H1 (cell line): ENCODE measurements around the gene KANSL2. TPM values are rescaled to one million over a fixed set of nuclear protein-coding genes. Genes with fewer than 3 reads are reported as not detected.

ENCODE experiments used
- CTCF ChIA-PET: fragments of 300-600 bp; sonication (Branson Sonifier 250); formaldehyde crosslinking; loops from one replicate; lab custom pipeline; 2021; ENCODE audit not compliant: partially characterized antibody; lab: Charles Lee
- POLR2A ChIA-PET: fragments of 300-600 bp; sonication (Branson Sonifier 250); formaldehyde crosslinking; loops from one replicate; lab custom pipeline; 2021; ENCODE audit warnings: inconsistent platforms; ENCODE audit not compliant: partially characterized antibody; lab: Charles Lee
- DNase-seq, 2 experiments: peaks; one replicate each; pipeline versions ENCODE4 v3.0.0 to v3.0.0-alpha.2; 2010 to 2022; ENCODE audit warnings: low spot score in 2 of 2, low read depth in 1 of 2, mixed read lengths in 1 of 2
- FAIRE-seq: peaks from 2 replicates; lab custom pipeline; 2011; peaks lifted over from hg19 to GRCh38; lab: Jason Lieb, UNC
- H2AFZ ChIP-seq: 2 replicates; pipeline ENCODE4 v1.8.1; 2012; ENCODE audit warnings: low read length, inconsistent platforms
- H2AK5ac ChIP-seq: 2 replicates; pipeline ENCODE4 v1.6.1; 2013; ENCODE audit warnings: low read depth, low read length
- H2BK120ac ChIP-seq: replicated peaks from 2 replicates; pipeline ENCODE3; 2013; ENCODE audit warnings: low read depth, low read length, inconsistent platforms
- H2BK12ac ChIP-seq: 2 replicates; pipeline ENCODE4 v1.6.1; 2013; ENCODE audit warnings: low read depth, low read length
- H2BK15ac ChIP-seq: 2 replicates; pipeline ENCODE4 v1.6.1; 2013; ENCODE audit warnings: low read length
- H2BK20ac ChIP-seq: 2 replicates; pipeline ENCODE4 v1.6.1; 2013; ENCODE audit warnings: low read length
- H2BK5ac ChIP-seq: 2 replicates; pipeline ENCODE4 v1.6.1; 2013; ENCODE audit warnings: low read depth, low read length
- H3K14ac ChIP-seq: 2 replicates; pipeline ENCODE4 v1.6.1; 2013; ENCODE audit warnings: inconsistent platforms; ENCODE audit not compliant: insufficient read length
- H3K18ac ChIP-seq: 2 replicates; pipeline ENCODE4 v1.6.1; 2013; ENCODE audit warnings: low read length; ENCODE audit errors: extremely low read depth
- H3K23ac ChIP-seq: 2 replicates; pipeline ENCODE4 v1.6.1; 2013; ENCODE audit warnings: inconsistent platforms; ENCODE audit not compliant: insufficient read length
- H3K23me2 ChIP-seq: 2 replicates; pipeline ENCODE4 v1.6.1; 2013; ENCODE audit warnings: low read depth, low read length
- H3K27ac ChIP-seq: 2 replicates; pipeline ENCODE4 v1.6.1; 2011; ENCODE audit warnings: low read depth, low read length, inconsistent platforms
- H3K27me3 ChIP-seq, 4 experiments: replicated peaks in 1 of 4; 1 replicate in 1 of 4; 2 replicates in 3 of 4; pipeline versions ENCODE4 v1.6.1 to v1.8.1; 2011 to 2013; ENCODE audit warnings: low read length in 3 of 4, mild to moderate bottlenecking in 3 of 4, inconsistent platforms in 2 of 4, mixed read lengths in 2 of 4, moderate library complexity in 1 of 4; ENCODE audit not compliant: control insufficient read depth in 3 of 4, insufficient read depth in 3 of 4; ENCODE audit errors: extremely low read depth in 1 of 4
- H3K36me3 ChIP-seq, 4 experiments: 2 replicates each; pipeline versions ENCODE4 v1.6.1 to v1.8.1; 2011 to 2013; ENCODE audit warnings: mild to moderate bottlenecking in 4 of 4, low read length in 3 of 4, moderate library complexity in 2 of 4, control low read depth in 1 of 4, inconsistent platforms in 1 of 4; ENCODE audit not compliant: insufficient read depth in 4 of 4, control insufficient read depth in 2 of 4
- H3K4ac ChIP-seq: replicated peaks from 2 replicates; pipeline ENCODE3; 2013; ENCODE audit warnings: low read length, low read depth, mixed read lengths, inconsistent platforms; ENCODE audit not compliant: insufficient read length
- H3K4me1 ChIP-seq, 4 experiments: replicated peaks in 1 of 4; 1 replicate in 1 of 4; 2 replicates in 3 of 4; pipeline versions ENCODE4 v1.6.1 to v1.8.1; 2011 to 2013; ENCODE audit warnings: low read length in 3 of 4, inconsistent platforms in 2 of 4, mixed read lengths in 1 of 4; ENCODE audit not compliant: insufficient read depth in 4 of 4, control insufficient read depth in 3 of 4
- H3K4me2 ChIP-seq, 2 experiments: 2 replicates each; pipeline versions ENCODE4 v1.6.1 to v1.8.1; 2011 to 2013; ENCODE audit warnings: low read depth in 2 of 2, low read length in 2 of 2, control low read depth in 1 of 2, inconsistent platforms in 1 of 2, mild to moderate bottlenecking in 1 of 2; ENCODE audit not compliant: insufficient read depth in 1 of 2
- H3K4me3 ChIP-seq, 4 experiments: fragments of 200-600, 300-600 bp in 1 of 4; sonication (generic), shearing (Covaris generic), sonication (Bioruptor Twin) in 1 of 4; 2 replicates each; pipeline versions ENCODE4 v1.5.1 to v1.8.1; 2011 to 2016; ENCODE audit warnings: low read length in 4 of 4, low read depth in 3 of 4, control low read depth in 2 of 4, inconsistent platforms in 2 of 4, mild to moderate bottlenecking in 2 of 4, mixed read lengths in 1 of 4, moderate library complexity in 1 of 4; ENCODE audit not compliant: insufficient read depth in 2 of 4; ENCODE audit errors: extremely low read depth in 1 of 4
- H3K56ac ChIP-seq: replicated peaks from 2 replicates; pipeline ENCODE3; 2013; ENCODE audit warnings: low read depth, mild to moderate bottlenecking, mixed read lengths, low read length, inconsistent platforms; ENCODE audit not compliant: insufficient read length
- H3K79me1 ChIP-seq: 2 replicates; pipeline ENCODE4 v1.6.1; 2013; ENCODE audit warnings: low read depth, low read length, control low read depth
- H3K79me2 ChIP-seq, 2 experiments: 2 replicates each; pipeline versions ENCODE4 v1.6.1 to v1.8.1; 2012 to 2013; ENCODE audit warnings: low read length in 2 of 2, mild to moderate bottlenecking in 2 of 2, inconsistent platforms in 1 of 2; ENCODE audit not compliant: insufficient read depth in 2 of 2, control insufficient read depth in 1 of 2
- H3K9ac ChIP-seq, 4 experiments: replicated peaks in 1 of 4; 1 replicate in 1 of 4; 2 replicates in 3 of 4; pipeline versions ENCODE4 v1.6.1 to v1.8.1; 2011 to 2013; ENCODE audit warnings: low read depth in 3 of 4, low read length in 3 of 4, control low read depth in 2 of 4, mild to moderate bottlenecking in 2 of 4, moderate library complexity in 2 of 4, inconsistent platforms in 1 of 4; ENCODE audit errors: extremely low read depth in 1 of 4
- H3K9me3 ChIP-seq, 2 experiments: 2 replicates each; pipeline versions ENCODE4 v1.6.1 to v1.8.1; 2012 to 2013; ENCODE audit warnings: mild to moderate bottlenecking in 2 of 2, moderate library complexity in 2 of 2, control low read depth in 1 of 2, inconsistent platforms in 1 of 2, low read depth in 1 of 2, low read length in 1 of 2, mixed read lengths in 1 of 2; ENCODE audit not compliant: insufficient read depth in 2 of 2
- H4K20me1 ChIP-seq, 2 experiments: replicated peaks in 1 of 2; 2 replicates each; pipeline versions ENCODE3 to v1.8.1; 2011 to 2013; ENCODE audit warnings: inconsistent platforms in 2 of 2, low read length in 2 of 2, mild to moderate bottlenecking in 1 of 2; ENCODE audit not compliant: insufficient read depth in 2 of 2, control insufficient read depth in 1 of 2
- H4K5ac ChIP-seq: 2 replicates; pipeline ENCODE4 v1.6.1; 2013; ENCODE audit warnings: low read length, low read depth, mixed read lengths, inconsistent platforms; ENCODE audit not compliant: insufficient read length
- H4K8ac ChIP-seq: 2 replicates; pipeline ENCODE4 v1.8.0; 2013; ENCODE audit warnings: mild to moderate bottlenecking, moderate library complexity, low read length, inconsistent platforms; ENCODE audit not compliant: insufficient read depth; ENCODE audit errors: extremely low read depth
- H4K91ac ChIP-seq: replicated peaks from 2 replicates; pipeline ENCODE3; 2013; ENCODE audit warnings: low read length, mixed read lengths, inconsistent platforms; ENCODE audit not compliant: insufficient read length
- ASH2L ChIP-seq: fragments of 200-600, 300-600 bp; sonication (generic); IDR thresholded peaks from one replicate; pipeline ENCODE4 v1.7.1; 2017; ENCODE audit warnings: low read length
- CTBP2 ChIP-seq: IDR thresholded peaks from 2 replicates; pipeline ENCODE4 v1.7.0; 2011; ENCODE audit warnings: borderline replicate concordance, mild to moderate bottlenecking, moderate library complexity, mixed read lengths, low read length; ENCODE audit not compliant: insufficient read depth, insufficient read length
- PHF8 ChIP-seq: fragments of 200-600 bp; sonication (generic); conservative IDR thresholded peaks from 2 replicates; pipeline ENCODE4 v1.7.1; 2012; ENCODE audit warnings: low read depth, mild to moderate bottlenecking, inconsistent platforms, low read length, moderate library complexity
- SIRT6 ChIP-seq: IDR thresholded peaks from one replicate; pipeline ENCODE4 v1.7.1; 2012; ENCODE audit warnings: low read length, inconsistent platforms
- SP2 ChIP-seq: IDR thresholded peaks from 2 replicates; pipeline ENCODE4 v1.6.1; 2012; ENCODE audit warnings: mild to moderate bottlenecking, low read length, inconsistent platforms
- TBP ChIP-seq: IDR thresholded peaks from 2 replicates; pipeline ENCODE4 v1.6.1; 2011; ENCODE audit warnings: low read depth, low read length, improper control_type of control experiment
- WGBS, 2 experiments: shearing (Covaris generic) in 1 of 2; methylation state at CpG; one replicate each; pipeline versions ENCODE4 v1.1.6 to v1.1.7; 2013 to 2015; ENCODE audit warnings: low lambda C conversion rate in 2 of 2, mixed read lengths in 2 of 2, inconsistent platforms in 1 of 2, low coverage in 1 of 2, missing lambda C conversion rate in 1 of 2; ENCODE audit not compliant: insufficient replicate concordance in 2 of 2, insufficient coverage in 1 of 2, insufficient read length in 1 of 2; ENCODE audit errors: extremely low coverage in 1 of 2, missing lambda C conversion rate in 1 of 2; 5-methylcytosine and 5-hydroxymethylcytosine counted together
- polyA plus RNA-seq, 7 experiments: library from polyadenylated mRNA; depleted of rRNA in 3 of 7; stranded (reverse) in 5 of 7; unstranded in 2 of 7; fragments of >200 nt in 5 of 7; fragments of 200-250 nt in 2 of 7; gene quantifications; 1 replicate in 5 of 7; 2 replicates in 1 of 7; 4 replicates in 1 of 7; pipeline versions ENCODE4 v1.2.1 to v1.2.3, GENCODE V29; 2011 to 2013; ENCODE audit warnings: missing spikeins in 2 of 7, mixed read lengths in 2 of 7
- total RNA-seq: library from RNA; stranded (reverse); fragmentation: NEBNext Ultra II Directional; extraction: Animal tissue kit (Norgen Biotek cat#: 25700); gene quantifications from 2 replicates; pipeline ENCODE4 v1.2.1, GENCODE V29; 2021

Gene KANSL2
- total and polyA plus RNA-seq, 2 of the 8 experiments (the other 6 are each of a cell fraction or from before 2014, with no cell fraction given): 48.4 to 50.7 TPM

DNA sequence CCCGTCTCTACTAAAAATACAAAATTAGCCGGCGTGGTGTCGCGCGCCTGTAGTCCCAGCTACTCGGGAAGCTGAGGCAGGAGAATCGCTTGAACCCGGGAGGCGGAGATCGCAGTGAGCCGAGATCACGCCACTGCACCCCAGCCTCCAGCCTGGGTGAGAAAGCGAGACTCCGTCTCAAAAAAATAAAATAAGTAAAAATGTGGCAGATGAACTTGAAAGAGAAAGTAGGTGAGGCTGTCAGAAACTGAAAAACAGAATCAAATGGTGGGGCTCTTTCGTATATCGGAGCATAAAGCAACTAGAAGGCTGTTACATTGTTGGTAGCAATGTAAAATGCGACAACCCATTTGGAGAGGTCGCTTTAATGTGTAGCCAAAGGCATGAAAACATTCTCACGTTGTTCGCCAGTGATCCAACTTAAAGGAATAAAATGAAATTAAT is 35.2 kb upstream of the KANSL2 start:
- no peak overlapping the region for H3K14ac ChIP-seq
- no peak overlapping the region for H2BK120ac ChIP-seq
- H3K18ac ChIP-seq: no peak overlapping the region
- H4K5ac ChIP-seq: no peak overlapping the region
- ChIA-PET POLR2A (interaction anchor here (1.0 kb wide), 1 partner anchor 9 kb away, joined by 5 read pairs; no protein-coding TSS in a partner anchor), CTCF (interaction anchor here (0.7 to 1.0 kb wide), 2 partner anchors 9 to 276 kb away, joined by 3 to 4 read pairs; no protein-coding TSS in a partner anchor)
- H3K9me3 ChIP-seq: peaks cover 9 to 15% of the 10 kb centered on the region in 2 experiments
- peak overlapping the region; percentile 24; the same call in 1 of the 2 replicates for H2AFZ ChIP-seq
- no peak overlapping the region for H4K8ac ChIP-seq
- H3K4me3 ChIP-seq: peak overlapping the region; percentile 87 to 100 (median 97)
- no peak for FAIRE-seq
- H2BK15ac ChIP-seq: no peak overlapping the region
- H2BK20ac ChIP-seq: no peak overlapping the region
- peak overlapping the region; percentile 94 for H2BK5ac ChIP-seq
- peaks cover 0 to 12% of the 10 kb centered on the region in 2 experiments for H4K20me1 ChIP-seq
- no peak for DNase-seq
- no peak overlapping the region for H3K4ac ChIP-seq
- H3K79me2 ChIP-seq: peaks cover 20 to 40% of the 10 kb centered on the region in 2 experiments
- no peak overlapping the region for H2BK12ac ChIP-seq
- no peaks in the 10 kb centered on the region for H3K27me3 ChIP-seq
- peaks cover under 1 to 21% (median 6%) of the 10 kb centered on the region in 4 experiments; a peak in 6 of 8 replicates for H3K36me3 ChIP-seq
- peak overlapping the region in 3 of 4 experiments; percentile 85 to 99 (median 98); a peak in 6 of 7 replicates for H3K9ac ChIP-seq
- WGBS, 2 experiments: 11% methylated on average over 21 of the region's 21 CpGs; no CpG with 5 or more reads in 1 of the 2 experiments
- no peak overlapping the region for H3K23ac ChIP-seq
- H3K56ac ChIP-seq: no peak overlapping the region
- H3K4me2 ChIP-seq: peak overlapping the region; percentile 81 to 85
- H3K23me2 ChIP-seq: peaks cover 5% of the 10 kb centered on the region; the same call in 1 of the 2 replicates
- no peak overlapping the region for H2AK5ac ChIP-seq
- no peaks in the 10 kb centered on the region; the same call in 1 of the 2 replicates for H3K79me1 ChIP-seq
- TF ChIP-seq PHF8 (peak; percentile 47; the same call in 1 of the 2 replicates), ASH2L (peak; percentile 19), SP2 (no peak), SIRT6 (no peak), TBP (no peak), CTBP2 (no peak)
- H3K27ac ChIP-seq: peak overlapping the region; percentile 60
- no peak overlapping the region for H4K91ac ChIP-seq
- H3K4me1 ChIP-seq: peaks cover 0 to 5% (median 0%) of the 10 kb centered on the region in 4 experiments; a peak in 3 of 7 replicates
